SKM-1 treated with dmso at 0.1 percent for 144 hours (cell line): ENCODE measurements around the gene DDI2.

ENCODE experiments used
- DNase-seq: peaks from one replicate; lab custom pipeline; 2025; ENCODE audit not compliant: unreplicated experiment; lab: John Stamatoyannopoulos, UW

The DDI2 gene

GRCh38 chr1:15605398-15606383 is 11.6 kb upstream of the DDI2 start:
- no peak for DNase-seq

- no peak for DNase-seq
Measured at GRCh38 chr1:15609631-15610030, 7.6 kb upstream of the DDI2 start.

- DNase-seq: no peak
Measured at GRCh38 chr1:15610167-15610566, 7.1 kb upstream of the DDI2 start.

- DNase-seq: no peak
Measured at GRCh38 chr1:15616373-15617172, 685 bp upstream of the DDI2 start.

GRCh38 chr1:15618077-15618654 is 908 bp downstream of the DDI2 start:
- DNase-seq: no peak

GRCh38 chr1:15618655-15619525 is 1.6 kb downstream of the DDI2 start:
- DNase-seq: no peak

GRCh38 chr1:15620155-15620545 is 2.9 kb downstream of the DDI2 start:
- DNase-seq: no peak

- no peak for DNase-seq
Measured at GRCh38 chr1:15620902-15621682, 3.8 kb downstream of the DDI2 start.

GRCh38 chr1:15621975-15622374 is 4.7 kb downstream of the DDI2 start:
- DNase-seq: no peak

GRCh38 chr1:15622712-15623373 is 5.6 kb downstream of the DDI2 start:
- DNase-seq: no peak

GRCh38 chr1:15623435-15623834 is 6.2 kb downstream of the DDI2 start:
- no peak for DNase-seq

GRCh38 chr1:15624133-15624714 is 7.0 kb downstream of the DDI2 start:
- no peak for DNase-seq

GRCh38 chr1:15625056-15625917 is 8.0 kb downstream of the DDI2 start:
- DNase-seq: no peak

GRCh38 chr1:15626269-15626950 is 9.2 kb downstream of the DDI2 start:
- DNase-seq: no peak

GRCh38 chr1:15627343-15627988 is 10.2 kb downstream of the DDI2 start:
- no peak for DNase-seq

GRCh38 chr1:15628003-15628402 is 10.7 kb downstream of the DDI2 start:
- DNase-seq: no peak
